ENCODE data around the gene HUNK. TPM values are rescaled to one million over a fixed set of nuclear protein-coding genes. Genes with fewer than 3 reads are reported as not detected.

The HUNK gene
- under 1 TPM; 0.05 to 0.61 (median 0.05) TPM for total RNA-seq

- peak; percentile 41 to 42 for ATAC-seq
- Mint-ChIP-seq H3K36me3 (ENCODE audit: insufficient read depth) (no peaks in the 10 kb centered on the region), H3K4me3 (peak within 1 kb of the TSS; percentile 68), H3K27me3 (ENCODE audit: low read depth) (peaks cover 56% of the 10 kb centered on the region), H3K9me3 (no peaks in the 10 kb centered on the region), H3K4me1 (ENCODE audit: low read depth) (peaks cover 8% of the 10 kb centered on the region)
- DNase-seq = no peak
Measured at GRCh38 chr21:31872452-31873274, at the start of gene HUNK. HUNK (plus strand) TSS chr21:31873020; CDS start chr21:31873675, 655 bp downstream.

- ATAC-seq (no peak), DNase-seq (no peak)
- Mint-ChIP-seq H3K9me3 (no peaks in the 10 kb centered on the region), H3K4me1 (ENCODE audit: low read depth) (no peaks in the 10 kb centered on the region), H3K36me3 (ENCODE audit: insufficient read depth) (no peaks in the 10 kb centered on the region), H3K27me3 (ENCODE audit: low read depth) (peaks cover 3% of the 10 kb centered on the region), H3K4me3 (no peak overlapping the region)
Measured at GRCh38 chr21:31829736-31830472, 42.9 kb upstream of the HUNK start.

GRCh38 chr21:31830701-31831100, 42.1 kb upstream of the HUNK start:
- ATAC-seq = no peak
- no peak overlapping the region for H3K4me3 Mint-ChIP-seq
- H3K27me3 Mint-ChIP-seq (ENCODE audit: low read depth) = peaks cover 3% of the 10 kb centered on the region
- DNase-seq = no peak
- no peaks in the 10 kb centered on the region for H3K36me3 Mint-ChIP-seq (ENCODE audit: insufficient read depth)
- no peaks in the 10 kb centered on the region for H3K9me3 Mint-ChIP-seq
- H3K4me1 Mint-ChIP-seq (ENCODE audit: low read depth) = no peaks in the 10 kb centered on the region

- Mint-ChIP-seq H3K4me1 (ENCODE audit: low read depth) (no peaks in the 10 kb centered on the region), H3K36me3 (ENCODE audit: insufficient read depth) (no peaks in the 10 kb centered on the region), H3K9me3 (no peaks in the 10 kb centered on the region), H3K27me3 (ENCODE audit: low read depth) (peaks cover 3% of the 10 kb centered on the region), H3K4me3 (no peak overlapping the region)
- DNase-seq = no peak
- ATAC-seq = no peak
Measured at GRCh38 chr21:31837041-31837440, 35.8 kb upstream of the HUNK start.

- DNase-seq (no peak), ATAC-seq (no peak)
- H3K4me3 Mint-ChIP-seq = no peak overlapping the region
- H3K36me3 Mint-ChIP-seq (ENCODE audit: insufficient read depth) = no peaks in the 10 kb centered on the region
- H3K4me1 Mint-ChIP-seq (ENCODE audit: low read depth) = no peaks in the 10 kb centered on the region
- no peaks in the 10 kb centered on the region for H3K9me3 Mint-ChIP-seq
- no peaks in the 10 kb centered on the region for H3K27me3 Mint-ChIP-seq (ENCODE audit: low read depth)
Measured at GRCh38 chr21:31837618-31838390, 35.0 kb upstream of the HUNK start.

GRCh38 chr21:31838586-31839355, 34.0 kb upstream of the HUNK start:
- Mint-ChIP-seq H3K4me1 (ENCODE audit: low read depth) (no peaks in the 10 kb centered on the region), H3K4me3 (no peak overlapping the region)
- ATAC-seq = no peak

GRCh38 chr21:31844206-31844605, 28.6 kb upstream of the HUNK start:
- Mint-ChIP-seq H3K4me1 (ENCODE audit: low read depth) (no peaks in the 10 kb centered on the region), H3K36me3 (ENCODE audit: insufficient read depth) (no peaks in the 10 kb centered on the region), H3K9me3 (no peaks in the 10 kb centered on the region), H3K27me3 (ENCODE audit: low read depth) (peaks cover 12% of the 10 kb centered on the region), H3K4me3 (no peak overlapping the region)
- DNase-seq (no peak), ATAC-seq (no peak)

More at GRCh38 chr21:31838586-31839355, 34.0 kb upstream of the HUNK start:
- Mint-ChIP-seq H3K36me3 (ENCODE audit: insufficient read depth) (no peaks in the 10 kb centered on the region), H3K9me3 (no peaks in the 10 kb centered on the region), H3K27me3 (ENCODE audit: low read depth) (peaks cover 3% of the 10 kb centered on the region)
- DNase-seq = no peak

GRCh38 chr21:31845151-31845729, 27.6 kb upstream of the HUNK start:
- no peak overlapping the region for H3K4me3 Mint-ChIP-seq
- H3K9me3 Mint-ChIP-seq = no peaks in the 10 kb centered on the region
- ATAC-seq = no peak
- H3K4me1 Mint-ChIP-seq (ENCODE audit: low read depth) = no peaks in the 10 kb centered on the region
- H3K27me3 Mint-ChIP-seq (ENCODE audit: low read depth) = peaks cover 12% of the 10 kb centered on the region
- no peaks in the 10 kb centered on the region for H3K36me3 Mint-ChIP-seq (ENCODE audit: insufficient read depth)
- DNase-seq = no peak

GRCh38 chr21:31846690-31847089, 26.1 kb upstream of the HUNK start:
- H3K4me3 Mint-ChIP-seq = no peak overlapping the region

GRCh38 chr21:31847761-31848160, 25.1 kb upstream of the HUNK start:
- H3K4me3 Mint-ChIP-seq = no peak overlapping the region
- no peaks in the 10 kb centered on the region for H3K4me1 Mint-ChIP-seq (ENCODE audit: low read depth)
- ATAC-seq (no peak), DNase-seq (no peak)
- no peaks in the 10 kb centered on the region for H3K36me3 Mint-ChIP-seq (ENCODE audit: insufficient read depth)
- peaks cover 16% of the 10 kb centered on the region for H3K27me3 Mint-ChIP-seq (ENCODE audit: low read depth)
- H3K9me3 Mint-ChIP-seq = no peaks in the 10 kb centered on the region

More at GRCh38 chr21:31846690-31847089, 26.1 kb upstream of the HUNK start:
- no peaks in the 10 kb centered on the region for H3K36me3 Mint-ChIP-seq (ENCODE audit: insufficient read depth)
- peaks cover 16% of the 10 kb centered on the region for H3K27me3 Mint-ChIP-seq (ENCODE audit: low read depth)
- no peak for DNase-seq
- no peak for ATAC-seq
- no peaks in the 10 kb centered on the region for H3K4me1 Mint-ChIP-seq (ENCODE audit: low read depth)
- no peaks in the 10 kb centered on the region for H3K9me3 Mint-ChIP-seq

- ATAC-seq = no peak
- Mint-ChIP-seq H3K4me1 (ENCODE audit: low read depth) (no peaks in the 10 kb centered on the region), H3K36me3 (ENCODE audit: insufficient read depth) (no peaks in the 10 kb centered on the region), H3K4me3 (no peak overlapping the region), H3K27me3 (ENCODE audit: low read depth) (peaks cover 15% of the 10 kb centered on the region), H3K9me3 (no peaks in the 10 kb centered on the region)
- DNase-seq = no peak
Measured at GRCh38 chr21:31848326-31848985, 24.4 kb upstream of the HUNK start.

- Mint-ChIP-seq H3K27me3 (ENCODE audit: low read depth) (peaks cover 10% of the 10 kb centered on the region), H3K36me3 (ENCODE audit: insufficient read depth) (no peaks in the 10 kb centered on the region), H3K4me3 (no peak overlapping the region), H3K9me3 (no peaks in the 10 kb centered on the region), H3K4me1 (ENCODE audit: low read depth) (no peaks in the 10 kb centered on the region)
- no peak for DNase-seq
- ATAC-seq = no peak
Measured at GRCh38 chr21:31850886-31851285, 21.9 kb upstream of the HUNK start.

GRCh38 chr21:31855180-31855579, 17.6 kb upstream of the HUNK start:
- H3K9me3 Mint-ChIP-seq = no peaks in the 10 kb centered on the region
- H3K27me3 Mint-ChIP-seq (ENCODE audit: low read depth) = peaks cover 6% of the 10 kb centered on the region
- DNase-seq (no peak), ATAC-seq (no peak)
- no peaks in the 10 kb centered on the region for H3K36me3 Mint-ChIP-seq (ENCODE audit: insufficient read depth)
- H3K4me1 Mint-ChIP-seq (ENCODE audit: low read depth) = no peaks in the 10 kb centered on the region
- no peak overlapping the region for H3K4me3 Mint-ChIP-seq
